ENCODE measurements around the gene BEST2.

- TF ChIP-seq CTCF (IDR thresholded peaks at IDR 0.05), result no peak
- TF ChIP-seq NFE2L1 (CRISPR knock-in tag; IDR thresholded peaks at IDR 0.05), result no peak
- TF ChIP-seq JUN (CRISPR knock-in tag; IDR thresholded peaks at IDR 0.05), result no peak
- TF ChIP-seq ZNF232 (CRISPR knock-in tag; IDR thresholded peaks at IDR 0.05), result no peak
- no peak for TF ChIP-seq MAX (CRISPR knock-in tag; IDR thresholded peaks at IDR 0.05)
Measured at GRCh38 chr19:12711187-12711586, 40.4 kb upstream of the BEST2 start.

Measured in WTC11 (cell line).